HepG2 (cell line): ENCODE results near the gene KCNJ6. TPM values are rescaled to one million over a fixed set of nuclear protein-coding genes. Genes with fewer than 3 reads are reported as not detected.

ENCODE experiments used
- ATAC-seq: fragments of 200-7000 bp; cut with Tn5 transposase; 3 replicates; pipeline ENCODE4 v1.9.1; 2020; ENCODE audit warnings: mild to moderate bottlenecking, moderate library complexity
- BruUV-seq: library from RNA; stranded (reverse); fragments of 400-500 nt; replicated peaks from 2 replicates; lab custom pipeline; 2021; lab: Mats Ljungman, UMichigan
- CTCF ChIA-PET: fragments of 300-600 bp; formaldehyde crosslinking; extraction: SDS; loops from one replicate; lab custom pipeline; 2021; ENCODE audit warnings: low total read pairs, inconsistent platforms, low intra/inter-chr PET ratio; lab: Yijun Ruan, JAX
- POLR2A ChIA-PET: fragments of 350-600 bp; sonication (Branson Sonifier 250); formaldehyde crosslinking; loops from one replicate; lab custom pipeline; 2020; ENCODE audit warnings: antibody characterized with exemption, inconsistent platforms; lab: Yijun Ruan, JAX
- DNase-seq: peaks from one replicate; pipeline ENCODE4 v3.0.0-alpha.2; 2015; ENCODE audit warnings: low spot score
- FAIRE-seq: peaks from 3 replicates; lab custom pipeline; 2011; peaks lifted over from hg19 to GRCh38; lab: Jason Lieb, UNC
- H2AFZ ChIP-seq: one replicate; pipeline ENCODE4 v1.6.1; 2011; ENCODE audit warnings: low read length, inconsistent platforms
- H3K27ac ChIP-seq: fragments of 300-600 bp; 3 replicates; pipeline ENCODE4 v1.8.0; 2011; ENCODE audit warnings: mixed run types, mild to moderate bottlenecking, mixed read lengths, low read length, inconsistent platforms; ENCODE audit not compliant: insufficient read depth; ENCODE audit errors: extremely low read length
- H3K27me3 ChIP-seq, 2 experiments: fragments of 200-600 bp in 1 of 2; 2 replicates in 1 of 2; 3 replicates in 1 of 2; pipeline versions ENCODE4 v1.6.0 to v1.8.0; 2011; ENCODE audit warnings: low read length in 2 of 2, mild to moderate bottlenecking in 2 of 2, moderate library complexity in 2 of 2, inconsistent platforms in 1 of 2; ENCODE audit not compliant: insufficient read depth in 2 of 2, control insufficient read depth in 1 of 2
- H3K36me3 ChIP-seq, 2 experiments: fragments of 200-600 bp in 1 of 2; replicated peaks in 1 of 2; 2 replicates in 1 of 2; 3 replicates in 1 of 2; pipeline versions ENCODE4 v1.5.1 to v1.8.0; 2011; ENCODE audit warnings: low read length in 2 of 2, inconsistent platforms in 1 of 2; ENCODE audit not compliant: insufficient read depth in 2 of 2, control insufficient read depth in 1 of 2
- H3K4me1 ChIP-seq: 2 replicates; pipeline ENCODE4 v1.5.1; 2012; ENCODE audit warnings: low read length, inconsistent platforms; ENCODE audit not compliant: insufficient read depth
- H3K4me2 ChIP-seq: 2 replicates; pipeline ENCODE4 v1.6.0; 2011; ENCODE audit warnings: low read depth, low read length, inconsistent platforms
- H3K4me3 ChIP-seq, 3 experiments: fragments of 200-600 bp in 1 of 3; sonication (generic), shearing (Covaris generic) in 1 of 3; replicated peaks in 1 of 3; 2 replicates each; pipeline ENCODE4 v1.5.1; 2011 to 2016; ENCODE audit warnings: low read length in 3 of 3, inconsistent platforms in 2 of 3, low read depth in 2 of 3, mild to moderate bottlenecking in 2 of 3, control low read depth in 1 of 3, mixed read lengths in 1 of 3; ENCODE audit not compliant: insufficient read depth in 1 of 3
- H3K79me2 ChIP-seq: one replicate; pipeline ENCODE4 v1.6.1; 2011; ENCODE audit warnings: low read length, inconsistent platforms; ENCODE audit not compliant: insufficient read depth
- H3K9ac ChIP-seq: 2 replicates; pipeline ENCODE4 v1.6.0; 2011; ENCODE audit warnings: mild to moderate bottlenecking, low read depth, low read length, inconsistent platforms; ENCODE audit not compliant: insufficient read depth
- H3K9me3 ChIP-seq: 2 replicates; pipeline ENCODE4 v1.5.1; 2012; ENCODE audit warnings: mild to moderate bottlenecking, low read length
- H4K20me1 ChIP-seq: 2 replicates; pipeline ENCODE4 v1.6.0; 2011; ENCODE audit warnings: inconsistent platforms, mild to moderate bottlenecking, low read length, moderate library complexity; ENCODE audit not compliant: insufficient read depth
- EP300 ChIP-seq, 3 experiments: sonication (generic) in 1 of 3; formaldehyde crosslinking in 1 of 3; IDR thresholded peaks; 2 replicates each; pipeline versions ENCODE4 v1.5.1 to v1.6.1; 2011 to 2020; ENCODE audit warnings: low read depth in 2 of 3, low read length in 2 of 3, borderline replicate concordance in 1 of 3, improper control_type of control experiment in 1 of 3, mild to moderate bottlenecking in 1 of 3, missing genetic modification reagents in 1 of 3, moderate library complexity in 1 of 3
- KAT2B ChIP-seq: fragments of 150-350 bp; IDR thresholded peaks from 2 replicates; pipeline ENCODE4 v1.6.1; 2014; ENCODE audit warnings: low read depth, low read length, borderline replicate concordance
- KDM2A ChIP-seq: sonication (generic); formaldehyde crosslinking; IDR thresholded peaks from 2 replicates; pipeline ENCODE4 v1.4.0; 2020; ENCODE audit warnings: low read depth, missing genetic modification reagents, borderline replicate concordance
- PATZ1 ChIP-seq: sonication (generic); formaldehyde crosslinking; IDR thresholded peaks from 2 replicates; pipeline ENCODE4 v1.4.0; 2020; ENCODE audit warnings: missing genetic modification reagents
- RAD21 ChIP-seq: fragments of 450-650 bp; formaldehyde crosslinking; IDR thresholded peaks from 2 replicates; pipeline ENCODE4 v1.5.0; 2020; ENCODE audit warnings: mild to moderate bottlenecking
- STAT5B ChIP-seq: sonication (generic); formaldehyde crosslinking; IDR thresholded peaks from 2 replicates; pipeline ENCODE4 v1.4.0; 2020; ENCODE audit warnings: missing genetic modification reagents
- TCF7 ChIP-seq: sonication (generic); IDR thresholded peaks from 2 replicates; pipeline ENCODE4 v1.6.1; 2016; ENCODE audit warnings: antibody characterized with exemption, low read depth
- ZBTB14 ChIP-seq: sonication (generic); formaldehyde crosslinking; IDR thresholded peaks from 2 replicates; pipeline ENCODE4 v1.4.0; 2020; ENCODE audit warnings: missing genetic modification reagents
- ZNF331 ChIP-seq: sonication (generic); formaldehyde crosslinking; IDR thresholded peaks from 2 replicates; pipeline ENCODE4 v1.4.0; 2020; ENCODE audit warnings: missing genetic modification reagents
- ZNF607 ChIP-seq: sonication (generic); formaldehyde crosslinking; IDR thresholded peaks from 2 replicates; pipeline ENCODE4 v1.5.1; 2020; ENCODE audit warnings: missing genetic modification reagents, mild to moderate bottlenecking, borderline replicate concordance
- ZNF850 ChIP-seq: sonication (generic); formaldehyde crosslinking; conservative IDR thresholded peaks from 2 replicates; pipeline ENCODE4 v1.9.0; 2021; ENCODE audit warnings: mild to moderate bottlenecking, missing genetic modification reagents
- WGBS: methylation state at CpG from one replicate; pipeline ENCODE4 v1.1.6; 2017; ENCODE audit warnings: low lambda C conversion rate; 5-methylcytosine and 5-hydroxymethylcytosine counted together
- in situ Hi-C: cut with HindIII; loops from 2 replicates; pipeline ENCODE4 v1.10.0; 2017; ENCODE audit warnings: low pct_unique_long_range_greater_than_20kb; ENCODE audit not compliant: extremely low pct_ligation_motif_present
- intact Hi-C: fragments of 100-400 bp; cut with micrococcal nuclease; formaldehyde crosslinking; loops from one replicate; pipeline ENCODE4 v1.10.0; 2022; ENCODE audit not compliant: unreplicated experiment
- polyA plus RNA-seq, 8 experiments: library from polyadenylated mRNA; depleted of rRNA in 3 of 8; stranded (reverse) in 7 of 8; unstranded in 1 of 8; fragments of >200 nt; fragmentation: Illumina TruSeq in 4 of 8; extraction: Trizol in 4 of 8; gene quantifications; 2 replicates each; pipeline versions ENCODE4 v1.2.1 to v1.2.3, GENCODE V29; 2011 to 2016; ENCODE audit warnings: low read depth in 4 of 8, missing spikeins in 1 of 8, mixed read lengths in 1 of 8; ENCODE audit not compliant: insufficient read depth in 1 of 8
- total RNA-seq, 5 experiments: library from RNA; depleted of rRNA; stranded (reverse); fragments of >200 nt; fragmentation: Illumina TruSeq; extraction: Trizol; gene quantifications; 2 replicates each; pipeline ENCODE4 v1.2.3, GENCODE V29; 2016; ENCODE audit warnings: low read depth in 1 of 5

The KCNJ6 gene
- total and polyA plus RNA-seq, 2 of the 13 experiments (the other 11 are each of a cell fraction or from before 2014, with no cell fraction given): not detected

- TF ChIP-seq PATZ1 (CRISPR knock-in tag) (no peak), KDM2A (CRISPR knock-in tag) (no peak)
These were observed 242.3 kb downstream of the KCNJ6 start (continued) for GRCh38 chr21:37673801-37674575.

GRCh38 chr21:37671381-37671780, 244.9 kb downstream of the KCNJ6 start:
- Histone ChIP-seq H3K4me3 (no peak overlapping the region), H3K79me2 (no peaks in the 10 kb centered on the region), H2AFZ (no peak overlapping the region), H3K4me1 (no peaks in the 10 kb centered on the region), H3K4me2 (no peak overlapping the region), H3K36me3 (no peaks in the 10 kb centered on the region), H4K20me1 (no peaks in the 10 kb centered on the region), H3K27me3 (no peaks in the 10 kb centered on the region; a peak in 1 of 5 replicates), H3K27ac (no peak overlapping the region), H3K9ac (no peak overlapping the region), H3K9me3 (no peaks in the 10 kb centered on the region)
- intact Hi-C loops: no loop called here
- FAIRE-seq (no peak), DNase-seq (no peak), ATAC-seq (no peak)
- no TSS peak for BruUV-seq
- 77% methylated on average over 5 of the region's 5 CpGs for WGBS
- TF ChIP-seq ZNF850 (CRISPR knock-in tag): no peak
- TF ChIP-seq RAD21 (CRISPR knock-in tag): no peak
- TF ChIP-seq TCF7: no peak
- TF ChIP-seq KAT2B: no peak
- no peak for TF ChIP-seq EP300 (IDR thresholded peaks at IDR 0.05; ENCODE audit: low read depth in 2 of 2, low read length in 2 of 2)
- TF ChIP-seq EP300 (CRISPR knock-in tag; IDR thresholded peaks at IDR 0.05; ENCODE audit: borderline replicate concordance): no peak
- no peak for TF ChIP-seq ZNF331 (CRISPR knock-in tag)
- no peak for TF ChIP-seq ZNF607 (CRISPR knock-in tag)
- no peak for TF ChIP-seq STAT5B (CRISPR knock-in tag)
- no peak for TF ChIP-seq ZBTB14 (CRISPR knock-in tag)
- in situ Hi-C loops: no loop called here
- ChIA-PET CTCF (no interaction called here), POLR2A (no interaction called here)
